ENCODE data around the gene MT1G. TPM values are rescaled to one million over a fixed set of nuclear protein-coding genes. Genes with fewer than 3 reads are reported as not detected.
"Not testable (repeated sequence)": the region's sequence is repeated elsewhere in the genome, so short reads cannot be mapped to it uniquely, and the experiment has no call there.

The MT1G gene
- total and polyA plus RNA-seq, 4 donors, result 152 to 9,444 (median 3,398) TPM

GRCh38 chr16:56665286-56666261 lies 2.3 kb downstream of the MT1G start:
- peak overlapping the region; percentile 38 to 94 for H3K27ac ChIP-seq (ENCODE audit: low read depth in 1 of 2, low read length in 2 of 2)
- not testable (repeated sequence) for H3K9me3 ChIP-seq (ENCODE audit: control insufficient read depth in 4 of 4, low read length in 3 of 4); H3K36me3 ChIP-seq (ENCODE audit: control insufficient read depth in 4 of 4, insufficient read depth in 3 of 4, low read depth in 1 of 4, low read length in 3 of 4); H3K9ac ChIP-seq (ENCODE audit: low read depth in 1 of 2, low read length in 2 of 2); DNase-seq (ENCODE audit: low spot score); H3K27me3 ChIP-seq (ENCODE audit: control insufficient read depth in 4 of 4, insufficient read depth in 4 of 4, low read length in 3 of 4)
- peak overlapping the region in 1 of 3 donors; percentile 97 for H3K4me3 ChIP-seq (ENCODE audit: low read depth in 1 of 3, low read length in 3 of 3)
- 56% methylated on average over 8 of the region's 8 CpGs for WGBS
- H3K4me1 ChIP-seq (ENCODE audit: control insufficient read depth in 4 of 4, insufficient read depth in 4 of 4, low read length in 3 of 4), result peaks cover 0 to 16% (median 7%) of the 10 kb centered on the region in 4 donors
- TF ChIP-seq JUND (IDR thresholded peaks at IDR 0.05) (peak in 1 of 2 donors; percentile 47), HNF4A (conservative IDR thresholded peaks at IDR 0.05) (peak in 1 of 2 donors; percentile 10), EGR1 (IDR thresholded peaks at IDR 0.05; ENCODE audit: low read depth in 2 of 2) (peak in 1 of 2 donors; percentile 6), SP1 (IDR thresholded peaks at IDR 0.05) (peak; percentile 50), TAF1 (conservative IDR thresholded peaks at IDR 0.05) (peak; percentile 14), ATF3 (IDR thresholded peaks at IDR 0.05) (peak; percentile 31)

DNA sequence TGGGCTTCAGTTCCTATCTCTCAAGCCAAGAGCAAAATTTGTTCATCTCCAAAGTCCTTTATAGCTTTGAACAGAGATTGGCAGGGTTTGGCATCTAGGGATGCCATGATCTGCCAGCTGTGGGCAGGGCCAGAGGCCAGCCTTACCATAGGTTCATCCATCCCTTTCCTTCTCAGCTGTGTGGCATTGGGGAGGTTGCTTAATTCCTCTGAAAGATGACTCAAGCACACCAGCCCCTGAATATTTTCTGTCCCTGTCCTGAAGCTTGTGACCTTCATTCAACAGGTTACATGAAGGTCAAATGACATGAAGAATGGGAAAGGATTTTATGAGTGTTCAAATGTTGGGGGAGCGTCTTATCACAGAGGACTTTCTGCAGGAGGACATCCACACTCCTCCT lies 3.4 kb downstream of the MT1G start:
- Histone ChIP-seq H3K36me3 (ENCODE audit: control insufficient read depth in 4 of 4, insufficient read depth in 3 of 4, low read depth in 1 of 4, low read length in 3 of 4) (peaks cover 0 to 3% (median 0%) of the 10 kb centered on the region in 4 donors), H3K27me3 (ENCODE audit: control insufficient read depth in 4 of 4, insufficient read depth in 4 of 4, low read length in 3 of 4) (no peaks in the 10 kb centered on the region), H3K4me1 (ENCODE audit: control insufficient read depth in 4 of 4, insufficient read depth in 4 of 4, low read length in 3 of 4) (peaks cover 0 to 17% (median 9%) of the 10 kb centered on the region in 4 donors), H3K4me3 (ENCODE audit: low read depth in 1 of 3, low read length in 3 of 3) (no peak overlapping the region), H3K27ac (ENCODE audit: low read depth in 1 of 2, low read length in 2 of 2) (no peak overlapping the region), H3K9ac (ENCODE audit: low read depth in 1 of 2, low read length in 2 of 2) (no peak overlapping the region), H3K9me3 (ENCODE audit: control insufficient read depth in 4 of 4, low read length in 3 of 4) (no peaks in the 10 kb centered on the region)
- peak; percentile 25 for TF ChIP-seq ATF3 (IDR thresholded peaks at IDR 0.05)
- TF ChIP-seq REST (IDR thresholded peaks at IDR 0.05), result no peak
- no peak for TF ChIP-seq YY1 (IDR thresholded peaks at IDR 0.05)
- peak in 1 of 2 donors; percentile 56 for TF ChIP-seq RXRA (IDR thresholded peaks at IDR 0.05)
- TF ChIP-seq RAD21 (IDR thresholded peaks at IDR 0.05), result no peak
- peak; percentile 6 to 14 for TF ChIP-seq HNF4A (conservative IDR thresholded peaks at IDR 0.05)
- DNase-seq (ENCODE audit: low spot score), result no peak
- WGBS, result 97% methylated on average over 1 of the region's 1 CpG

All from liver (tissue), 9 donors.